ENCODE measurements around the gene SAMD9L. TPM values are rescaled to one million over a fixed set of nuclear protein-coding genes. Genes with fewer than 3 reads are reported as not detected.

Gene SAMD9L
- total RNA-seq, 2 donors from 2014 or later = 30.7 to 45.6 TPM

- DNase-seq (ENCODE audit: low spot score) (no peak), ATAC-seq (no peak)
- no peaks in the 10 kb centered on the region for H3K4me1 Mint-ChIP-seq (ENCODE audit: low read depth in 2 of 2)
- peaks cover 14% of the 10 kb centered on the region for H3K36me3 Mint-ChIP-seq
- H3K27ac Mint-ChIP-seq = no peak overlapping the region
- H3K4me3 Mint-ChIP-seq = no peak overlapping the region
- H3K27me3 Mint-ChIP-seq = peaks cover 7 to 23% of the 10 kb centered on the region in 2 donors
- H3K9me3 Mint-ChIP-seq = peaks cover 7% of the 10 kb centered on the region
These were observed 13.1 kb upstream of the SAMD9L start for GRCh38 chr7:93161181-93161762.

GRCh38 chr7:93160410-93160809 lies 12.2 kb upstream of the SAMD9L start:
- Mint-ChIP-seq H3K4me3 (no peak overlapping the region), H3K27ac (no peak overlapping the region), H3K4me1 (ENCODE audit: low read depth in 2 of 2) (no peaks in the 10 kb centered on the region), H3K36me3 (peaks cover 14% of the 10 kb centered on the region), H3K27me3 (peaks cover 7 to 23% of the 10 kb centered on the region in 2 donors), H3K9me3 (peaks cover 7% of the 10 kb centered on the region)
- no peak for DNase-seq (ENCODE audit: low spot score)
- peak in 1 of 2 donors; percentile 17 for ATAC-seq

GRCh38 chr7:93159490-93159889 lies 11.3 kb upstream of the SAMD9L start:
- H3K4me3 Mint-ChIP-seq = no peak overlapping the region
- H3K9me3 Mint-ChIP-seq = peaks cover 7% of the 10 kb centered on the region
- H3K27ac Mint-ChIP-seq = no peak overlapping the region
- ATAC-seq (no peak), DNase-seq (ENCODE audit: low spot score) (no peak)
- peaks cover 7 to 23% of the 10 kb centered on the region in 2 donors for H3K27me3 Mint-ChIP-seq
- H3K4me1 Mint-ChIP-seq (ENCODE audit: low read depth in 2 of 2) = no peaks in the 10 kb centered on the region
- H3K36me3 Mint-ChIP-seq = peaks cover 14% of the 10 kb centered on the region

- H3K27ac Mint-ChIP-seq = peak overlapping the region in 1 of 2 donors; percentile 30
- ATAC-seq (no peak), DNase-seq (ENCODE audit: low spot score) (no peak)
- no peaks in the 10 kb centered on the region for H3K9me3 Mint-ChIP-seq
- H3K4me1 Mint-ChIP-seq (ENCODE audit: low read depth in 2 of 2) = no peaks in the 10 kb centered on the region
- peaks cover 0 to 15% of the 10 kb centered on the region in 2 donors for H3K27me3 Mint-ChIP-seq
- no peak overlapping the region for H3K4me3 Mint-ChIP-seq
- peaks cover 6% of the 10 kb centered on the region for H3K36me3 Mint-ChIP-seq
These were observed 8.7 kb upstream of the SAMD9L start for GRCh38 chr7:93156884-93157283.

GRCh38 chr7:93150200-93150835 lies 2.1 kb upstream of the SAMD9L start:
- Mint-ChIP-seq H3K27ac (peak overlapping the region; percentile 36 to 46), H3K27me3 (no peaks in the 10 kb centered on the region), H3K4me1 (ENCODE audit: low read depth in 2 of 2) (peaks cover 21 to 31% of the 10 kb centered on the region in 2 donors), H3K4me3 (peak overlapping the region; percentile 24), H3K36me3 (peaks cover 17% of the 10 kb centered on the region), H3K9me3 (peaks cover 5% of the 10 kb centered on the region)
- DNase-seq (ENCODE audit: low spot score) = no peak
- ATAC-seq = no peak

GRCh38 chr7:93148727-93149126 lies 542 bp upstream of the SAMD9L start:
- Mint-ChIP-seq H3K4me3 (peak overlapping the region; percentile 89), H3K36me3 (peaks cover 17% of the 10 kb centered on the region), H3K27ac (peak overlapping the region; percentile 98 to 100), H3K9me3 (peaks cover 5% of the 10 kb centered on the region), H3K27me3 (no peaks in the 10 kb centered on the region), H3K4me1 (ENCODE audit: low read depth in 2 of 2) (peaks cover 21 to 31% of the 10 kb centered on the region in 2 donors)
- DNase-seq (ENCODE audit: low spot score) (no peak), ATAC-seq (no peak)

GRCh38 chr7:93147363-93147762 lies 822 bp downstream of the SAMD9L start:
- Mint-ChIP-seq H3K4me1 (ENCODE audit: low read depth in 2 of 2) (peaks cover 23 to 36% of the 10 kb centered on the region in 2 donors), H3K27me3 (no peaks in the 10 kb centered on the region), H3K36me3 (peaks cover 25% of the 10 kb centered on the region), H3K27ac (peak overlapping the region; percentile 98 to 100), H3K9me3 (peaks cover 5% of the 10 kb centered on the region), H3K4me3 (peak overlapping the region; percentile 89)
- ATAC-seq = peak; percentile 81 to 89
- no peak for DNase-seq (ENCODE audit: low spot score)

- Mint-ChIP-seq H3K9me3 (peaks cover 5% of the 10 kb centered on the region), H3K4me1 (ENCODE audit: low read depth in 2 of 2) (peaks cover 23 to 36% of the 10 kb centered on the region in 2 donors), H3K27me3 (no peaks in the 10 kb centered on the region), H3K36me3 (peaks cover 25% of the 10 kb centered on the region), H3K27ac (peak overlapping the region; percentile 98 to 100), H3K4me3 (peak overlapping the region; percentile 89)
- ATAC-seq (peak in 1 of 2 donors; percentile 32), DNase-seq (ENCODE audit: low spot score) (no peak)
These were observed 1.6 kb downstream of the SAMD9L start for GRCh38 chr7:93146472-93147141.

GRCh38 chr7:93146036-93146435 lies 2.1 kb downstream of the SAMD9L start:
- H3K4me3 Mint-ChIP-seq = peak overlapping the region; percentile 65
- peaks cover 25% of the 10 kb centered on the region for H3K36me3 Mint-ChIP-seq
- H3K27me3 Mint-ChIP-seq = no peaks in the 10 kb centered on the region
- ATAC-seq = no peak
- peaks cover 23 to 36% of the 10 kb centered on the region in 2 donors for H3K4me1 Mint-ChIP-seq (ENCODE audit: low read depth in 2 of 2)
- DNase-seq (ENCODE audit: low spot score) = no peak
- peaks cover 5% of the 10 kb centered on the region for H3K9me3 Mint-ChIP-seq
- peak overlapping the region; percentile 98 to 100 for H3K27ac Mint-ChIP-seq

- ATAC-seq = no peak
- H3K36me3 Mint-ChIP-seq = peaks cover 25% of the 10 kb centered on the region
- peaks cover 5% of the 10 kb centered on the region for H3K9me3 Mint-ChIP-seq
These were observed 2.8 kb downstream of the SAMD9L start for GRCh38 chr7:93145354-93145753.

GRCh38 chr7:93142127-93142526 lies 6.1 kb downstream of the SAMD9L start:
- no peak overlapping the region for H3K27ac Mint-ChIP-seq
- H3K9me3 Mint-ChIP-seq = peaks cover 6% of the 10 kb centered on the region
- no peaks in the 10 kb centered on the region for H3K27me3 Mint-ChIP-seq
- ATAC-seq = no peak
- peaks cover 13 to 21% of the 10 kb centered on the region in 2 donors for H3K4me1 Mint-ChIP-seq (ENCODE audit: low read depth in 2 of 2)
- peaks cover 20% of the 10 kb centered on the region for H3K36me3 Mint-ChIP-seq
- DNase-seq (ENCODE audit: low spot score) = no peak
- no peak overlapping the region for H3K4me3 Mint-ChIP-seq

More at GRCh38 chr7:93145354-93145753, 2.8 kb downstream of the SAMD9L start:
- DNase-seq (ENCODE audit: low spot score) = no peak
- no peak overlapping the region for H3K4me3 Mint-ChIP-seq
- H3K4me1 Mint-ChIP-seq (ENCODE audit: low read depth in 2 of 2) = peaks cover 23 to 36% of the 10 kb centered on the region in 2 donors
- H3K27ac Mint-ChIP-seq = no peak overlapping the region
- H3K27me3 Mint-ChIP-seq = no peaks in the 10 kb centered on the region

- Mint-ChIP-seq H3K36me3 (peaks cover 28% of the 10 kb centered on the region), H3K4me1 (ENCODE audit: low read depth in 2 of 2) (peaks cover 3 to 6% of the 10 kb centered on the region in 2 donors), H3K27me3 (no peaks in the 10 kb centered on the region), H3K9me3 (peaks cover 7% of the 10 kb centered on the region), H3K4me3 (no peak overlapping the region), H3K27ac (no peak overlapping the region)
- DNase-seq (ENCODE audit: low spot score) = no peak
- no peak for ATAC-seq
These were observed 7.5 kb downstream of the SAMD9L start for GRCh38 chr7:93140582-93141191.

GRCh38 chr7:93138576-93138975 lies 9.6 kb downstream of the SAMD9L start:
- Mint-ChIP-seq H3K27me3 (no peaks in the 10 kb centered on the region), H3K9me3 (peaks cover 11% of the 10 kb centered on the region), H3K36me3 (peaks cover 47% of the 10 kb centered on the region), H3K4me1 (ENCODE audit: low read depth in 2 of 2) (peaks cover 3 to 5% of the 10 kb centered on the region in 2 donors), H3K4me3 (no peak overlapping the region), H3K27ac (no peak overlapping the region)
- DNase-seq (ENCODE audit: low spot score) (no peak), ATAC-seq (no peak)

GRCh38 chr7:93133005-93133404 lies 15.2 kb downstream of the SAMD9L start:
- no peak overlapping the region for H3K27ac Mint-ChIP-seq
- no peaks in the 10 kb centered on the region for H3K27me3 Mint-ChIP-seq
- no peak overlapping the region for H3K4me3 Mint-ChIP-seq
- H3K36me3 Mint-ChIP-seq = peaks cover 56% of the 10 kb centered on the region
- no peaks in the 10 kb centered on the region for H3K4me1 Mint-ChIP-seq (ENCODE audit: low read depth in 2 of 2)
- peaks cover 19% of the 10 kb centered on the region for H3K9me3 Mint-ChIP-seq
- DNase-seq (ENCODE audit: low spot score) (no peak), ATAC-seq (no peak)
